RWPE2 (cell line): ENCODE data around the gene TMEM178B.

Source experiments
- ATAC-seq: fragments of 200-7000 bp; cut with Tn5 transposase; 3 replicates; pipeline ENCODE4 v1.9.1; 2021; ENCODE audit warnings: low read depth
- DNase-seq: peaks from one replicate; pipeline ENCODE4 v3.0.0-alpha.2; 2020; ENCODE audit warnings: low spot score
- H3K27ac ChIP-seq: fragments of 450-650 bp; 2 replicates; pipeline ENCODE4 v1.5.1; 2017; ENCODE audit warnings: mild to moderate bottlenecking; ENCODE audit not compliant: poor library complexity, severe bottlenecking
- H3K27me3 ChIP-seq: fragments of 250-450 bp; sonication (Bioruptor Pico); 2 replicates; pipeline ENCODE4 v1.5.1; 2021; ENCODE audit warnings: mild to moderate bottlenecking, moderate library complexity; ENCODE audit not compliant: insufficient read depth, poor library complexity, severe bottlenecking
- H3K36me3 ChIP-seq: fragments of 250-450 bp; sonication (Bioruptor Pico); 2 replicates; pipeline ENCODE4 v1.5.1; 2020; ENCODE audit warnings: low read depth, mild to moderate bottlenecking, moderate library complexity
- H3K4me1 ChIP-seq: fragments of 250-450 bp; sonication (Bioruptor Pico); 2 replicates; pipeline ENCODE4 v1.5.1; 2021; ENCODE audit warnings: mild to moderate bottlenecking, moderate library complexity; ENCODE audit not compliant: insufficient read depth, poor library complexity, severe bottlenecking
- H3K4me3 ChIP-seq: fragments of 250-450 bp; sonication (Bioruptor Pico); 2 replicates; pipeline ENCODE4 v1.5.1; 2021; ENCODE audit warnings: mild to moderate bottlenecking, moderate library complexity; ENCODE audit not compliant: severe bottlenecking
- H3K9me3 ChIP-seq: fragments of 250-450 bp; sonication (Bioruptor Pico); 2 replicates; pipeline ENCODE4 v1.5.1; 2021; ENCODE audit warnings: mild to moderate bottlenecking, moderate library complexity; ENCODE audit not compliant: severe bottlenecking
- CTCF ChIP-seq: fragments of 450-650 bp; IDR thresholded peaks from one replicate; pipeline ENCODE4 v1.5.1; 2017; ENCODE audit warnings: mild to moderate bottlenecking, moderate library complexity; ENCODE audit not compliant: poor library complexity, severe bottlenecking

Gene TMEM178B

DNA sequence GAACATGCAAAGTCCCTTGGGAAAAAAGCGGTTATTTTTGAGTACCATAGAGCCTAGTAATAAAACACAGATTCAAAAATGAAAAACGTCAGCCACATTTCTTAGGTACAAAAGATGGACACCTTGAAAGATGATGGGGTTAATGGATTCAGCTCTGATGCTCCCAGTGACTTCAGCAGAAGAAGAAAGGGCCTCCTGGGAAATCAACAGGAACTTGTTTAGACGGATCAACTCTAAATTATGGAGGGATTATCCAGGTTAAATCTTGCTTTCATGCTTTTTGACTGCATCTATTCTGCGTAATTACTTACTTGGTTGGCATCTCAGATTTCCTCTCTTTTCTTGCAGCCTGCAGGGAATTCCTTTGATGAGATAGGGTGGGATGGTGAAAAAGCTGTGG, 82.5 kb downstream of the TMEM178B start:
- no peak for ATAC-seq
- Histone ChIP-seq H3K9me3 (no peaks in the 10 kb centered on the region), H3K27me3 (no peaks in the 10 kb centered on the region), H3K36me3 (no peaks in the 10 kb centered on the region), H3K4me1 (peaks cover 5% of the 10 kb centered on the region), H3K27ac (no peak overlapping the region), H3K4me3 (no peak overlapping the region)
- no peak for TF ChIP-seq CTCF
- DNase-seq: no peak

- H3K4me3 ChIP-seq: no peak overlapping the region
- H3K4me1 ChIP-seq: peaks cover 5% of the 10 kb centered on the region
- TF ChIP-seq CTCF: no peak
- H3K9me3 ChIP-seq: no peaks in the 10 kb centered on the region
- DNase-seq: no peak
- H3K27me3 ChIP-seq: no peaks in the 10 kb centered on the region
- H3K27ac ChIP-seq: no peak overlapping the region
- no peak for ATAC-seq
- H3K36me3 ChIP-seq: no peaks in the 10 kb centered on the region
Measured at GRCh38 chr7:141157138-141157765, 83.4 kb downstream of the TMEM178B start.

- peak overlapping the region; percentile 22 for H3K27ac ChIP-seq
- H3K4me3 ChIP-seq: no peak overlapping the region
- DNase-seq (peak; percentile 79), ATAC-seq (peak; percentile 96)
- TF ChIP-seq CTCF: no peak
- no peaks in the 10 kb centered on the region for H3K27me3 ChIP-seq
- H3K4me1 ChIP-seq: peaks cover 5% of the 10 kb centered on the region
- H3K36me3 ChIP-seq: no peaks in the 10 kb centered on the region
- H3K9me3 ChIP-seq: no peaks in the 10 kb centered on the region
Measured at GRCh38 chr7:141158561-141158960, 84.7 kb downstream of the TMEM178B start.

GRCh38 chr7:141160246-141160860, 86.5 kb downstream of the TMEM178B start:
- H3K9me3 ChIP-seq: no peaks in the 10 kb centered on the region
- DNase-seq (no peak), ATAC-seq (no peak)
- no peak overlapping the region for H3K4me3 ChIP-seq
- no peak overlapping the region for H3K27ac ChIP-seq
- peaks cover 5% of the 10 kb centered on the region for H3K4me1 ChIP-seq
- H3K27me3 ChIP-seq: no peaks in the 10 kb centered on the region
- no peaks in the 10 kb centered on the region for H3K36me3 ChIP-seq
- no peak for TF ChIP-seq CTCF
